ENCODE data around the gene TNFAIP1.

DNA sequence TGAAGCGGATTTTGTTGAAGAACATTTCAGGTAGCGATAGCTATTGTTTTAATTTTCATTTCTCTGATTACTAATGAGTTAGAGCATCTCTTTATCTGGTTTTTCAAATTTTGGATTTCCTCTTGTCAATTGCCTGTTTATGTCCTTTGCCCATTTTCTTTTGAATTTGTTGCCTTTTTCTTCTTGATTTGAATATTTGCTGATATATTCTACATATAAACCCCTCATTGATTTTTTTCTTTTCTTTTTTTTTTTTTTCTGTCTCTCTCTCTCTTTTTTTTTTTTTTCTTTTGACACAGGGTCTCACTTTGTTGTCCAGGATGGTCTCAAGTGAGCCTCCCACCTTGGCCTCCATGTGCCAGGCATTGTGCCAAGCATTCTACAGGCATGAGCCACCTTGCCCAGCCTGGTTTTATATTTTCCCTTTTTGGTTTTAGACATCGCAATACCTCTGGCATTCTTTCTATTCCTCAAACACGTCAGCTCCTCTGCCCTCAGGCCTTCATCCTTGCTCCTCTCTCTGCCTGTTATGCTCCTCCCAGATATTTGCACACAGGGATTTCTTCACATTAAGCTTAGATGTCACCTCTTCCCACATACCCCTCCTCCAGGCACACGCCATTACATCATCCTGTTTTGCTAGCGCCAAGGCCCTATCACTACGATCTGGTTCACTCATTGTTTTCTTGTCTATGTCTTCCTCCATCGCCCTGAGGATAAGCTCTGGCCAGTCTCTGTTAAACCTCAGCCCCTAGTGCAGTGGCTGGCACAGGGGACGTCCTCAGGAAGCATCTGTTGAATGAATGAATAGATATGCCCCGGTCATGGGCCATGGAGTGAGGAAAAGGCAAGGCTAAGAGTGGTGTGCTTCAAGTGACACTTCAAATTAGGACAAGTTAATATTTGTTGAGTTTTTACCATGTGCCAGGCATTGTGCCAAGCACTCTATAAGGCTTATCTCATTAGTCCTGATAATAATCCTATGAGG, 44.5 kb downstream of the TNFAIP1 start:
- TF ChIP-seq, protein P1, sequence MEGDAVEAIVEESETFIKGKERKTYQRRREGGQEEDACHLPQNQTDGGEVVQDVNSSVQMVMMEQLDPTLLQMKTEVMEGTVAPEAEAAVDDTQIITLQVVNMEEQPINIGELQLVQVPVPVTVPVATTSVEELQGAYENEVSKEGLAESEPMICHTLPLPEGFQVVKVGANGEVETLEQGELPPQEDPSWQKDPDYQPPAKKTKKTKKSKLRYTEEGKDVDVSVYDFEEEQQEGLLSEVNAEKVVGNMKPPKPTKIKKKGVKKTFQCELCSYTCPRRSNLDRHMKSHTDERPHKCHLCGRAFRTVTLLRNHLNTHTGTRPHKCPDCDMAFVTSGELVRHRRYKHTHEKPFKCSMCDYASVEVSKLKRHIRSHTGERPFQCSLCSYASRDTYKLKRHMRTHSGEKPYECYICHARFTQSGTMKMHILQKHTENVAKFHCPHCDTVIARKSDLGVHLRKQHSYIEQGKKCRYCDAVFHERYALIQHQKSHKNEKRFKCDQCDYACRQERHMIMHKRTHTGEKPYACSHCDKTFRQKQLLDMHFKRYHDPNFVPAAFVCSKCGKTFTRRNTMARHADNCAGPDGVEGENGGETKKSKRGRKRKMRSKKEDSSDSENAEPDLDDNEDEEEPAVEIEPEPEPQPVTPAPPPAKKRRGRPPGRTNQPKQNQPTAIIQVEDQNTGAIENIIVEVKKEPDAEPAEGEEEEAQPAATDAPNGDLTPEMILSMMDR (conservative IDR thresholded peaks at IDR 0.05 in 1 of 2, IDR thresholded peaks at IDR 0.05 in 1 of 2; ENCODE audit: low read depth in 1 of 2, low read length in 2 of 2), result no peak
- TF ChIP-seq EZH2 (IDR thresholded peaks at IDR 0.05; ENCODE audit: low read length, missing control alignments), result no peak

Data from fibroblast of lung (primary cell).